H54 (cell line): Measurements from ENCODE around the gene VWA8.
"Not testable (repeated sequence)": the region's sequence is repeated elsewhere in the genome, so short reads cannot be mapped to it uniquely, and the experiment has no call there.

Experiments
- DNase-seq: peaks from one replicate; pipeline ENCODE4 v3.0.0; 2011; ENCODE audit warnings: low spot score, mixed read lengths; ENCODE audit not compliant: insufficient read length
- FAIRE-seq: peaks from 3 replicates; lab custom pipeline; 2011; peaks lifted over from hg19 to GRCh38; lab: Jason Lieb, UNC
- POLR2A ChIP-seq: IDR thresholded peaks from 2 replicates; pipeline ENCODE4 v1.6.1; 2011; ENCODE audit warnings: low read depth, mild to moderate bottlenecking, low read length

VWA8 gene

GRCh38 chr13:41895478-41895877 lies 65.4 kb downstream of the VWA8 start:
- FAIRE-seq (no peak), DNase-seq (no peak)

GRCh38 chr13:41891119-41891518 lies 69.8 kb downstream of the VWA8 start:
- no peak for TF ChIP-seq POLR2A
- DNase-seq (no peak), FAIRE-seq (no peak)

More at GRCh38 chr13:41895478-41895877, 65.4 kb downstream of the VWA8 start:
- no peak for TF ChIP-seq POLR2A

DNA sequence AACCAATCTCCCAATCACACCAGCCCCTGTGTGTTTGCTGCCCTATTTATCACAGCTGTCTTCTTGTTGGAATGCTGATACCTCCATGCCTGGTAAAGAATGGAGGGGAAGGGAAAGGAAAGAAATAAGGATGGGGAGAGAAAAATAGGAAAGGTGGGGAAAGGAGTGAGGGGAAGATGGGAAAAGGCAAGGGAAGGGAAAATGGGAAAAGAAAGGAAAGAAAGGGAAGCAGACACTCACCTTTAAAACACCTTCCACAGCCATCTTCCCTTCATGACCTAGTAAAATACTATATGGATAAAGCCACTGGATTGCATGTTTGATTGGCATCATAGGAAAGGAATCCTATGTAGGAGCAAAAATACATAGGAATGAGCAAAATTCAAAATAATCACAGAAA lies 77.8 kb downstream of the VWA8 start:
- no peak for TF ChIP-seq POLR2A

GRCh38 chr13:41881890-41882289 lies 79.0 kb downstream of the VWA8 start:
- FAIRE-seq: not testable (repeated sequence)

More for the DNA sequence above, 77.8 kb downstream of the VWA8 start:
- no peak for DNase-seq
- no peak for FAIRE-seq

GRCh38 chr13:41880966-41881365 lies 79.9 kb downstream of the VWA8 start:
- TF ChIP-seq POLR2A: no peak
- FAIRE-seq (no peak), DNase-seq (no peak)

More at GRCh38 chr13:41881890-41882289, 79.0 kb downstream of the VWA8 start:
- not testable (repeated sequence) for DNase-seq

- TF ChIP-seq POLR2A: no peak
- DNase-seq: no peak
- no peak for FAIRE-seq
Observed at GRCh38 chr13:41864658-41865057, 96.3 kb downstream of the VWA8 start.

GRCh38 chr13:41862659-41863058 lies 98.2 kb downstream of the VWA8 start:
- FAIRE-seq, DNase-seq: not testable (repeated sequence)

DNA sequence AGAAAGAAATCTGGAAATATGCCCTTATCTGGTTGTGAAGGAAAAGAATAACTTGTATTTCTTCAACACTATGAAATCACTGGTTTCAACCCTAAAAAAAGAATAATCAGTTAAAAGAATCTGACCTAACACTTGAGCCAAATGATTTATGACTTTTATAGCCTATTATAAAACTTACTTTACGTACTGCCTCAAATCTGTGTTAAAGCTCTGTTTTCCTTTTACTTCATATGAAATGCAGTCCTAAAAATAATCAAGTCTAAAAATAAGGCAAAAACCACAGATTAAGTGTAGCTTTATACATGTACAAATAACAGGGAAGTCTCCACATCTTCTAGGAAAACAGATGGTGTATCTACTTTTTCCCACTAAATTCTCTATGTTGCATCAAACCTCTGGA lies 101.3 kb downstream of the VWA8 start:
- FAIRE-seq (no peak), DNase-seq (no peak)
- TF ChIP-seq POLR2A: no peak

DNA sequence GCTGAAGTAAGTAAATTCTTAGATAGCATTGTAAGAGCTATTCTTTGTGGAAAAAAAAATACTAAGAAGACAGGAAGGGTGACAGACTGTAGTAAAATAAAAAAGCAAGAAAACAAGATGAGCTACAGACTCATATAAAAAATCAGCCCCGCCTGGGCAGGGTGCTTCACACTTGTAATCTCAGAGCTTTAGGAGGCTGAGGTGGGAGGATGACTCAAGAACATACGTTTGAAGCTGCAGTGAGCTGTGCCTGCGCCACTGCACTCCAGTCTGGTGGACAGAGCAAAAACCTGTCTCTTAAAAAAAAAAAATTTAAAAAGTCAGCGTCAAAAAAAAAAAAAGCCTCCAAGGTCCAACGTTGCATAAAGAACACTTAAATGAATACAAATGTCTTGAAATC lies 102.1 kb downstream of the VWA8 start:
- DNase-seq (no peak), FAIRE-seq (no peak)
- no peak for TF ChIP-seq POLR2A

DNA sequence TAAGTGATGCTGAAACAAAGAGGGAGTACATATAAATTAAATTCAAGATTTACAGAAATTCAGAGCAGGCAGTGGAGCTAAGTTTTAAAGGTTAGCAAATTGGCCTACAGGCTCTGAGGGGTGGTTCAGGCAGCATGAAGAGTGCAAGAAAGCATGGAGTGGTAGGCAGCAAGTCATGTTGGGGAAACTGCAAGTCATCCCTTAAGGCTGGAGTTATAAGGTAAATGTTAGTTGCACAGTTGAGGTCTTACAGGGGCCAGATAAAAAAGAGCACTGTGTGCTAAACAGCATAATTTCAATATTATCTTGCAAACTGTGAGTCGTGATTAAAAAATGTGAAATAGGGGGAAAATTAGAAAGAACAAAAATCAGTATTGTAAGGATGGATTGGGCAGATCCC lies 106.2 kb downstream of the VWA8 start:
- FAIRE-seq: no peak
- no peak for TF ChIP-seq POLR2A

DNA sequence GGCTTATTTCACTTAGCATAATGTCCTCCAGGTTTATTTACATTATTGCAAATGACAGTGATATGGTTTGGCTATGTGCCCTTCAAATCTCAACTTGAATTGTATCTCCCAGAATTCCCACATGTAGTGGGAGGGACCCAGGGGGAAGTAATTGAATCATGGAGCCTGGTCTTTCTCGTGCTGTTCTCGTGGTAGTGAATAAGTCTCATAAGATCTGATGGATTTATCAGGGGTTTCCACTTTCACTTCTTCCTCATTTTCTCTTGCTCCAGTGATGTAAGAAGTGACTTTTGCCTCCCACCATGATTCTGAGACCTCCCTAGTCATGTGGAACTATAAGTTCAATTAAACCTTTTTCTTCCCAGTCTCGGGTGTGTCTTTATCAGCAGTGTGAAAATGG lies 109.6 kb downstream of the VWA8 start:
- TF ChIP-seq POLR2A: no peak
- no peak for FAIRE-seq
- DNase-seq: no peak

More for the DNA sequence above, 106.2 kb downstream of the VWA8 start:
- DNase-seq: no peak

DNA sequence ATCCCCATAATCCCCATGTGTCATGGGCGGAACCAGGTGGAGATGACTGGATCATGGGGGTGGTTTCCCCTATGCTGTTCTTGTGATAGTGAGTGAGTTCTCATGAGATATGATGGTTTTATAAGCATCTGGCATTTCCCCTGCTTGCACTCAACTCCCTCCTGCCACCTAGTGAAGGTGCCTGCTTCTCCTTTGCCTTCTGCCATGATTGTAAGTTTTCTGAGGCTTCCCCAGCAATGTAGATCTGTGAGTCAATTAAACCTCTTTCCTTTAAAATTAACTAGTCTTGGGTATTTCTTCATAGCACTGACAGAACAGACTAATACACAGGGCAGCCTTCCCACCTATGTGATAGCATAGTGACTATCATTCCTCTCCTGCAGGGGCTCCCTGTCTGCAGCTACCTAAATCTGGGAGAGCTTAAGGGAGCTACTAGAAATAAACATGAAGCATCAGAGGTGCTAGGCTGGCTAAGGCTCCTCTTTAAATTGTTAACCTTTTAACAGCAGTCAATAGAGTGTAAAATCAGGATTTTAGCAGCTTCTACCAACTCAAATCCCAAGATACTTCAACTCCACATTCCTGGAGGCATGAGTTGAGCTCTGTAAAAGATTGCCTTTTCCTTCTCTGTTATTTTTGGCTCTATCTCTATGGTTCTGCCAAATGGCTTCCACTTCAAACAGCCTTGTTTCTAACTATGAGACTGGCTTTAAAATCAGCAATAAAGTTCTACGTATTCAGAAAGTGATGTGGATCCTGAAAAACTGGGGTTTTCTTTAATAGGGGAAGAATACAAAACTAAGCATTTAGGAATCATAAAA lies 112.3 kb downstream of the VWA8 start:
- FAIRE-seq (no peak), DNase-seq (no peak)
- TF ChIP-seq POLR2A: no peak

DNA sequence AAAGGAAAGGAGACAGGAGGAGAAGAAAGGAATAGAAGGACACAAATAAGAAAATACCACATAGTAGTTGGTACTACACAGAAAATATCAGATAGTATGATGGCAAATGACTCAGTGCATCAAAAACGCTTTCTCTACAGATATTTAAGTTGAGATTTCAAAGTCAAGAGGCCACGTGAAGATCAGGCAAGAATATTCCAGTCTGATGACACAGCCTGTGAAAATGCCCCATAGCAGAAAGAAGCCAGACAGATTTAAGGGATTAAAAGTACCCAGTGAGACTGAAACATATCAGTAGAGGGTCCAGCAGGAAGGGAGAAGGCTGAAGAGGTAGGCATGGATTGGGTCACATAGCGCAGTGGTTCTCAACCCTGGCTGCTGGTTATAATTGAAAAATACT lies 113.7 kb downstream of the VWA8 start:
- no peak for FAIRE-seq

DNA sequence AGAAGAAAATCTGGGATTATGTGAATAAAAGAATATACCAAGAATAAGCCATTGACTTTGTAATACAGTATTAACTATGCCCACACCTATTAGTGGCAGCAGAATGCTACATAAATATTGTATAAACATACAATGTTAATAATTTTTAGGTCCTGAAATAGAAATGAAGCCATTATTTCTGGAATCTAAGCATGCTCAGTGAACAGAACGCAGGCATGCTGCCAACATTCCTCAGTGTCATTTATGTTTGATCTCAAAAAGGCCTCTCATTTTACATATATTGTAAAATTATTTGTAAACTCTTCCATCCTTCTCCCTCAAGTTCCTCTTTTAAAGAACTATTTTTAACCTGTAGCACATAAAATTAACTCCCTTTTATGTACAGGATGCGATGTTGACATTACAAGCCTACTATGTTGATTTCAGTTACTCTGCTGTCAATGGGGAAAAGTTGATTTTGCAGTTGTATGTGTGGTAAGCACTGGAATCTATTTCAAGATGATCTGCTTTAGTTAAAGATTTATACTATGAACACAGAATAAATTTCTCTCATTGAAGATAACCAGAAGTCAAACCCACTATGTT lies 118.8 kb downstream of the VWA8 start:
- no peak for FAIRE-seq

More for the DNA sequence above, 113.7 kb downstream of the VWA8 start:
- DNase-seq: no peak
- no peak for TF ChIP-seq POLR2A

GRCh38 chr13:41837629-41838028 lies 123.3 kb downstream of the VWA8 start:
- FAIRE-seq: no peak

More for the DNA sequence above, 118.8 kb downstream of the VWA8 start:
- DNase-seq: no peak
- no peak for TF ChIP-seq POLR2A

More at GRCh38 chr13:41837629-41838028, 123.3 kb downstream of the VWA8 start:
- no peak for TF ChIP-seq POLR2A
- DNase-seq: no peak
